HCT116 (cell line): ENCODE results near the gene WRAP53. TPM values are rescaled to one million over a fixed set of nuclear protein-coding genes. Genes with fewer than 3 reads are reported as not detected.

ENCODE experiments used
- ATAC-seq: fragments of 200-7000 bp; cut with Tn5 transposase; 2 replicates; pipeline ENCODE4 v1.9.1; 2020; ENCODE audit warnings: mild to moderate bottlenecking, moderate library complexity
- BruUV-seq: library from RNA; stranded (reverse); fragments of 400-500 nt; replicated peaks from 2 replicates; lab custom pipeline; 2021; lab: Mats Ljungman, UMichigan
- CTCF ChIA-PET: fragments of 300-600 bp; sonication (Branson Sonifier 250); formaldehyde crosslinking; loops from one replicate; lab custom pipeline; 2021; ENCODE audit warnings: antibody characterized with exemption; lab: Charles Lee
- POLR2A ChIA-PET: fragments of 300-600, 350-600 bp; sonication (Branson Sonifier 250); formaldehyde crosslinking; loops from one replicate; lab custom pipeline; 2021; ENCODE audit warnings: antibody characterized with exemption; lab: Charles Lee
- RAD21 ChIA-PET, 2 experiments: fragments of 300-600 bp; sonication (Branson Sonifier 250); formaldehyde crosslinking; loops; one replicate each; lab custom pipeline; 2023; ENCODE audit warnings: low total read pairs in 2 of 2; ENCODE audit not compliant: uncharacterized antibody in 2 of 2, unreplicated experiment in 2 of 2, low non-redundant PET in 1 of 2; lab: Charles Lee
- DNase-seq: peaks from one replicate; pipeline ENCODE4 v3.0.0-alpha.2; 2010; ENCODE audit warnings: low read depth, low spot score
- H2AFZ ChIP-seq: fragments of 200-600 bp; shearing (Covaris generic), sonication (generic); 2 replicates; pipeline ENCODE4 v1.6.1; 2017; ENCODE audit warnings: low read depth, mixed run types, mixed read lengths, antibody characterized with exemption, low read length; ENCODE audit not compliant: poor library complexity, severe bottlenecking
- H3K27ac ChIP-seq: 2 replicates; pipeline ENCODE4 v1.5.1; 2012; ENCODE audit warnings: low read depth, low read length
- H3K27me3 ChIP-seq: fragments of 200-600 bp; sonication (generic); 2 replicates; pipeline ENCODE4 v1.6.1; 2016; ENCODE audit warnings: mixed run types, low read length, mixed read lengths; ENCODE audit not compliant: insufficient read depth
- H3K36me3 ChIP-seq, 2 experiments: fragments of 200-500 bp in 1 of 2; fragments of 200-600 bp in 1 of 2; sonication (Bioruptor generic) in 1 of 2; sonication (generic) in 1 of 2; 2 replicates each; pipeline versions ENCODE4 v1.5.1 to v1.6.1; 2014 to 2016; ENCODE audit warnings: low read length in 2 of 2, inconsistent platforms in 1 of 2, mixed read lengths in 1 of 2, mixed run types in 1 of 2; ENCODE audit not compliant: insufficient read depth in 2 of 2, control insufficient read depth in 1 of 2
- H3K4me1 ChIP-seq, 2 experiments: fragments of 200-600 bp in 1 of 2; sonication (generic) in 1 of 2; 2 replicates each; pipeline versions ENCODE4 v1.5.1 to v1.6.1; 2012 to 2017; ENCODE audit warnings: low read length in 2 of 2, inconsistent platforms in 1 of 2, mild to moderate bottlenecking in 1 of 2, mixed read lengths in 1 of 2, mixed run types in 1 of 2, moderate library complexity in 1 of 2; ENCODE audit not compliant: insufficient read depth in 2 of 2, control insufficient read depth in 1 of 2
- H3K4me2 ChIP-seq: fragments of 200-600 bp; sonication (generic); 2 replicates; pipeline ENCODE4 v1.6.1; 2017; ENCODE audit warnings: mixed run types, low read length, mixed read lengths
- H3K4me3 ChIP-seq, 2 experiments: fragments of 200-600 bp in 1 of 2; sonication (generic) in 1 of 2; replicated peaks in 1 of 2; 2 replicates each; pipeline ENCODE4 v1.5.1; 2011 to 2016; ENCODE audit warnings: low read length in 2 of 2, control low read depth in 1 of 2, low read depth in 1 of 2, mild to moderate bottlenecking in 1 of 2, mixed read lengths in 1 of 2, mixed run types in 1 of 2
- H3K79me2 ChIP-seq: fragments of 200-600 bp; sonication (generic); 2 replicates; pipeline ENCODE4 v1.6.1; 2017; ENCODE audit warnings: mild to moderate bottlenecking, mixed run types, low read length, moderate library complexity, mixed read lengths; ENCODE audit not compliant: insufficient read depth
- H3K9ac ChIP-seq: fragments of 200-600 bp; sonication (generic); 2 replicates; pipeline ENCODE4 v1.6.1; 2016; ENCODE audit warnings: low read length, mixed read lengths
- H3K9me2 ChIP-seq: fragments of 200-600 bp; sonication (generic), shearing (Covaris generic); 2 replicates; pipeline ENCODE4 v1.6.1; 2017; ENCODE audit warnings: mixed run types, mild to moderate bottlenecking, moderate library complexity; ENCODE audit not compliant: insufficient read depth
- H3K9me3 ChIP-seq, 2 experiments: fragments of 200-500 bp in 1 of 2; fragments of 200-600 bp in 1 of 2; sonication (Bioruptor generic) in 1 of 2; sonication (generic) in 1 of 2; 2 replicates each; pipeline ENCODE4 v1.6.1; 2014 to 2017; ENCODE audit warnings: low read length in 2 of 2, mixed read lengths in 2 of 2, inconsistent platforms in 1 of 2, low read depth in 1 of 2, mild to moderate bottlenecking in 1 of 2, mixed run types in 1 of 2, moderate library complexity in 1 of 2; ENCODE audit not compliant: control insufficient read depth in 1 of 2, insufficient read depth in 1 of 2
- H4K20me1 ChIP-seq: fragments of 200-600 bp; sonication (generic), shearing (Covaris generic); 2 replicates; pipeline ENCODE4 v1.6.1; 2017; ENCODE audit warnings: mixed run types, mild to moderate bottlenecking, moderate library complexity; ENCODE audit not compliant: insufficient read depth
- CBX3 ChIP-seq: IDR thresholded peaks from 2 replicates; pipeline ENCODE4 v1.6.1; 2012; ENCODE audit warnings: low read depth
- CEBPB ChIP-seq: IDR thresholded peaks from 2 replicates; pipeline ENCODE4 v1.6.1; 2012; ENCODE audit warnings: low read depth
- EGR1 ChIP-seq: IDR thresholded peaks from 2 replicates; pipeline ENCODE4 v1.6.1; 2012; ENCODE audit warnings: low read depth
- ELF1 ChIP-seq: IDR thresholded peaks from 2 replicates; pipeline ENCODE4 v1.6.1; 2012; ENCODE audit warnings: low read depth, borderline replicate concordance
- EZH2 ChIP-seq: fragments of 200-600 bp; sonication (generic); IDR thresholded peaks from 2 replicates; pipeline ENCODE4 v1.6.1; 2017; ENCODE audit warnings: antibody characterized with exemption, mixed run types
- RAD21 ChIP-seq: IDR thresholded peaks from 2 replicates; pipeline ENCODE4 v1.6.1; 2012; ENCODE audit warnings: low read depth, mild to moderate bottlenecking
- SIN3A ChIP-seq: IDR thresholded peaks from 2 replicates; pipeline ENCODE4 v1.6.1; 2012; ENCODE audit warnings: low read depth
- SRF ChIP-seq: IDR thresholded peaks from 2 replicates; pipeline ENCODE4 v1.6.1; 2012; ENCODE audit warnings: low read depth
- ZFX ChIP-seq: fragments of 450-650 bp; IDR thresholded peaks from 2 replicates; pipeline ENCODE4 v1.6.1; 2017
- ZNF274 ChIP-seq: fragments of 200-500 bp; sonication (Bioruptor generic); IDR thresholded peaks from 2 replicates; pipeline ENCODE4 v1.6.1; 2014; ENCODE audit warnings: mild to moderate bottlenecking, low read depth, low read length, inconsistent platforms
- intact Hi-C: fragments of 100-400 bp; cut with micrococcal nuclease; formaldehyde crosslinking; loops from 2 replicates; pipeline ENCODE4 v1.10.0; 2022
- total RNA-seq: library from RNA; stranded (reverse); gene quantifications from one replicate; pipeline ENCODE4 v1.2.1, GENCODE V29; 2021; ENCODE audit not compliant: unreplicated experiment
- TF ChIP-seq, protein P1 (sequence below): IDR thresholded peaks from 2 replicates; pipeline ENCODE4 v1.6.1; 2012
- TF ChIP-seq, protein P2 (sequence below): IDR thresholded peaks from 2 replicates; pipeline ENCODE4 v1.6.1; 2012

The WRAP53 gene
- total RNA-seq, 1 experiment from 2014 or later = 28.8 TPM

DNA sequence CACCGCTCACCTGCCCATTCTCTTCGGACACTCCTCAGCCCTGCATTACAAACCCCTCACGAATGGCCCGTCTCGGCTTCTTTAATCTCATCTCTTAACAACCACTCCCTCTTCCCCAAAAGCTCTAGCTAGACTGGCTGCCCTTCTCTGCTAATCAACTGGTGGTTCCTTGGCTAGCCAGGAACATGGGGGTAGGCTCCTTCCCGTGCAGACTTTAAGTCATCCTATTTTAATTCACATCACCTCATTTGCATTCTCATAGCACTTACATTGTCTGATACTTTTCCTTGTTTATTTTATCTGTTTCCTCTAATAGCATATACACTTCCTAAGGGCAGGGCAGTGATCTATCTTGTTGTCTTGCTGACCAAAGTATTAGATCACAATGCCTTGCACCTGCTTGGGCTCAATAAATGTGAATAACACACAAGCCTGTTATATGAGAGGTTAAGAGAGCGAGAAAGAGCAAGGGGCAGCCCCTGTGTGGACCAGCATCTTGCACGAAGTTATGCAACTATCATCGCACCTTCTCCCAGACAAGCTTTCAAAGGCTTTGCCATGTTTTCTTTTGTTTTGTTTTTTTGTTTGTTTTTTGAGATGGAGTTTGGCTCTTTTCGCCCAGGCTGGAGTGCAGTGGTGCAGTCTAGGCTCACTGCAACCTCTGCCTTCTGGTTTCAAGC is 10.7 kb upstream of the WRAP53 start:
- Histone ChIP-seq H3K27me3 (no peaks in the 10 kb centered on the region), H3K9me2 (no peaks in the 10 kb centered on the region), H3K9me3 (peaks cover 0 to 5% of the 10 kb centered on the region in 2 experiments; a peak in 1 of 4 replicates)
- POLR2A ChIA-PET = no interaction called here
- TF ChIP-seq RAD21 = no peak
- TF ChIP-seq, all 23 proteins: peak for 0
- Histone ChIP-seq H4K20me1 (no peaks in the 10 kb centered on the region), H3K9ac (no peak overlapping the region), H3K4me2 (no peak overlapping the region), H3K27ac (no peak overlapping the region), H3K4me1 (no peaks in the 10 kb centered on the region), H3K4me3 (no peak overlapping the region), H2AFZ (no peak overlapping the region), H3K79me2 (peaks cover 14% of the 10 kb centered on the region), H3K36me3 (peaks cover 17 to 19% of the 10 kb centered on the region in 2 experiments)
- intact Hi-C loops = no loop called here
- RAD21 ChIA-PET = no interaction called here
- CTCF ChIA-PET = no interaction called here
- ATAC-seq (no peak), DNase-seq (no peak)
- BruUV-seq = no TSS peak

DNA sequence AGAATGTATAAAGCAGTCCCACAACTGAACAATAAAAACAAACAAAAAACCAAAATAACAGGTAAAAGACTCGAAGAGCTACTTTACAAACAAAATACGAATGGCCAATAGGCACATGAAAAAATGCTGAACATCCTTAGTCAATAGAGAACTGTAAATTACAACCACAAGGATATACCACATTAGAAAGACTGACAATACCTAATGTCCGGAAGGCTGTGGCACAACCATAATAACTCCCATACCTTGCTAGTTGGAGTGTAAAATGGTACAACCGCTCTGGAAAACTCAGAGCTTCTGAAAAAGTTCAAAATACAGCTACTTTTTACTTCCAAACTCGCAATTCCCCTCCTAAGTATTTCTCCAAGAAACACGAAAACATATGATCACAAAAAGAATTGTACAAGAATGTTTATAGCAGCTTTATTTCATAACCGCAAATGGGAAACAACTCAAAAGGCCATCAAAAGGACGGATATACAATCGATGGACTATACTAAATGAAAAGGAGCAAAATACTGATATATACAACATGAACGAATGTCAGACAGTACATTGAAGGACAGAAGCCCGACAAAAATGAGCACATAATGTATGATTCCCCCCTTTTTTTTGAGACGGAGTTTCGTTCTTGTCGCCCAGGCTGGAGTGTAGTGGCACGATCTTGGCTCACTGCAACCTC is 3.3 kb upstream of the WRAP53 start:
- Histone ChIP-seq H3K27me3 (no peaks in the 10 kb centered on the region), H3K4me1 (peaks cover 21 to 26% of the 10 kb centered on the region in 2 experiments), H3K9me2 (no peaks in the 10 kb centered on the region)
- DNase-seq (no peak), ATAC-seq (no peak)
- POLR2A ChIA-PET = interaction anchor here (1.3 kb wide), 1 partner anchor 28 kb away, joined by 5 read pairs; no protein-coding TSS in a partner anchor
- intact Hi-C loops = loop anchor here (5.0 kb wide), 3 partner anchors 173 to 638 kb away; no protein-coding TSS in a partner anchor
- TF ChIP-seq ELF1 (no peak), ZNF274 (no peak), CBX3 (no peak), RAD21 (no peak), ZFX (no peak), SIN3A (no peak), EZH2 (no peak), EGR1 (no peak), CEBPB (no peak), SRF (no peak)
- TF ChIP-seq, protein P1, sequence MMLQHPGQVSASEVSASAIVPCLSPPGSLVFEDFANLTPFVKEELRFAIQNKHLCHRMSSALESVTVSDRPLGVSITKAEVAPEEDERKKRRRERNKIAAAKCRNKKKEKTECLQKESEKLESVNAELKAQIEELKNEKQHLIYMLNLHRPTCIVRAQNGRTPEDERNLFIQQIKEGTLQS = no peak
- TF ChIP-seq, protein P2, sequence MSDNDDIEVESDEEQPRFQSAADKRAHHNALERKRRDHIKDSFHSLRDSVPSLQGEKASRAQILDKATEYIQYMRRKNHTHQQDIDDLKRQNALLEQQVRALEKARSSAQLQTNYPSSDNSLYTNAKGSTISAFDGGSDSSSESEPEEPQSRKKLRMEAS = no peak
- TF ChIP-seq, all 23 proteins: peak for 0
- H3K27ac ChIP-seq = peak overlapping the region; percentile 89
- no peaks in the 10 kb centered on the region for H3K9me3 ChIP-seq
- H4K20me1 ChIP-seq = no peaks in the 10 kb centered on the region
- peak overlapping the region; percentile 86 to 100 for H3K4me3 ChIP-seq
- H3K4me2 ChIP-seq = peak overlapping the region; percentile 88
- no peaks in the 10 kb centered on the region for H3K36me3 ChIP-seq
- peak overlapping the region; percentile 98 for H3K9ac ChIP-seq
- BruUV-seq = no TSS peak
- ChIA-PET RAD21 (no interaction called here), CTCF (no interaction called here)
- peaks cover 67% of the 10 kb centered on the region for H3K79me2 ChIP-seq
- no peak overlapping the region for H2AFZ ChIP-seq
